NOMO-1 treated with dmso at 0.1 percent for 144 hours (cell line): Measurements from ENCODE around the gene ZNF613.
"Not testable (repeated sequence)": the region's sequence is repeated elsewhere in the genome, so short reads cannot be mapped to it uniquely, and the experiment has no call there.

Source experiments
- DNase-seq: peaks from one replicate; lab custom pipeline; 2025; ENCODE audit not compliant: unreplicated experiment; lab: John Stamatoyannopoulos, UW

The ZNF613 gene

DNA sequence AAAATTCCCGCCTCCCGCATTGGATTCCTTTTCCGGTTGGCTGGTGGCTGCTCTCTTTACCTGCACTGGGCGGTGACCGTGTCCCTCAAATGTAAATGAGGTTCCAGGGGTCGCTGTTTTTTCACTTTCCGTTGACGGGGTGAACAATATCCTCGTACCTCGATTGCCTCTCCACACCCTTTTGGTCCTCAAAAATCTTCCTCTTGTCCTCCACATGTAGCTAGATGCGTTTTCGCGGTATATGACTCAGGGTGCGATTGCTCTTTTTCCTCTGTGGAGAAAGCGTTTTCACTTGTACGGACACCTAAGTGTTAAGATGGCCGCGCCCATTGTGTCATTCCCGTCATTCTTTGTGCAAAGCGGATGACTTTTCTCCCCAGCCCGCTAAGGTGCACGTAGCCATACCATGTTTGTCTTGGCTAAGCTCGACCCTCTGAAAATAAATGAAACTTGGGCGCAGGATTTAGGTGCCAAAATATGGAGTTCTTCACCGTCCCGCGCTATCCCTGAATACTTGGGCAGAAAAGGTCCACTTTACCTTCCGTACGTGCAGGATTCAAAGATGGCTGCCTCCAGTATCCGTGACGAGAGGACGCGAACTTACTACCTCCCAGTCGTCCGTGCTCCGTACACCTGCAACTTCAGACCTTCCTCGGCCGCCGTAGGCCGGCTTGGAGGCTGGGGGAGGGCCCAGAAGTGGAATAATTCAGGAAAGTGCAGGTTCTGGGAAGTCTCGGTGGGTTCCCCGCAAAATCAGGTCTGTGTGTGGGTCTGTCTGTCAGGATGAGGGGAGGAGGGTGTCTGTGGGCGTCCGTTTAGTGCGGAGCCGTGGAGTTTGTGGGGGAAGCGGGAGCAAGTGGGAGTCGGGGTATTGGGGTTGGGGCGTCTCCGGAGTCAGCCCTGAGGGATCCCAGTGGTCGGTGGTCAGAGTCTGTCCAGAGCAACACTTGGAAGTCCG, at the start of gene ZNF613:
ZNF613 (plus strand) TSS at position 689 of the 958 bp plus-strand sequence. CDS start 8,749 bp downstream, outside the sequence.
- peak; percentile 80 for DNase-seq

- DNase-seq: no peak
These were observed 44.8 kb upstream of the ZNF613 start for GRCh38 chr19:51882518-51882917.

- no peak for DNase-seq
These were observed 42.6 kb upstream of the ZNF613 start for GRCh38 chr19:51884713-51885112.

GRCh38 chr19:51887522-51888498, 39.5 kb upstream of the ZNF613 start, which contains the start of gene ZNF577:
ZNF577 (minus strand) TSS chr19:51887951; CDS start chr19:51880382, 7,569 bp downstream.
- no peak for DNase-seq

- DNase-seq: no peak
These were observed 37.3 kb upstream of the ZNF613 start for GRCh38 chr19:51889934-51890333.

- DNase-seq: no peak
These were observed 36.0 kb upstream of the ZNF613 start for GRCh38 chr19:51891193-51891747.

- no peak for DNase-seq
These were observed 25.4 kb upstream of the ZNF613 start for GRCh38 chr19:51901860-51902259.

DNA sequence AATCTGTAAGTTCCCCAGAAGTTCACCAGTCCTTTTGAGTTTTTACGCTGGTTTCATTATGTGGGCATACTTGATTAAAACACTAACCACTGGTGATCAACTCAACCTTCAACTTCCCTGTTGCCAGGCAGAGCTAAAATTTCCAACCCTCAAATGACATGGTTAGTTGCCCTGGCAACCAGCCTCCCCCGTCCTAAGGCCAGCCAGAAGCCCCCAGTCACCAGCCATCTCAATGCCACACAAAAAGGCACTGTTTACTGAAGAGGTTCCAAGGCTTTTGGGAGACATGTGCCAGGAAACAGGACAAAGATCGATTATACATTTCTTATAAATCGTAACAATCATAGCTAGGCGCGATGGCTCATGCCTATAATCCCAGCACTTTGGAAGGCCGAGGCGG, 24.1 kb upstream of the ZNF613 start:
- DNase-seq: no peak

DNA sequence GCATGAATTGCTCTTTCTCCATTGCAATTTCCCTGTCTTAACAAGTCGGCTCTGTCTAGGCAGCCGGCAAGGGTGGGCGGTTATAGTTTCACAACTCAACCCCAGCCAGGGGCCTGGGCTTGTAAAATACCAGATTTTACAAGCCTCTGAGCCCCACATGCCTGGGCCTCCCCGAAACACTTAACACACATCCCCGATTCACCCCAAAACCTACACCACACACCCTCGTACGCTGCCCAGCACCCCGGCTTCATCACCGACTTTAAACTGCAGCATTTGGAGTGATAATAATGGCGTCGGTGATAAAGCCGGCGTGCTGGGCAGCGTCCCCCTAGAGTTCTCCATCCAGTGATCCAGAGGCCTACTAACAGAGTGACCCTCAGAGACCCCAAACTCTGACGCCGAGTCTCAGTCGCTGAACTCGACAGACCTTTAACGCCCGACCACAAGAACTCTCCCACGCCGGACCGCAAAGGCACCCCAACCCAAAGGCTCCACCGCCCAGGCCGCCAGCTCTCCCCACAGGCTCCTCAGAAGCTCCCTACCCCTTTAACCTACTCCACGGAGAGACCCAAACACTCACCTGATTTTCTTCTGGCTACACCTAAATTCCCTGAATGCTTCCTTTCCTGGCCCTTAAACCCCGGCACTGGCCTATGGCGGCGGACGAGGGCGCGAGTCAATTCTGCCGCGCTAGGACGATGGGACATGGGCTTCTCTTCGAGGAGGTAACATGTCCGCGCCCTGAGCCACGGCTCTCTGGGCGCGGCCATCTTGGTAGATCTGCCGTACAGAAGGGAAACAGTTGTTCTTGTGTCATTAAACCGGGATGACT, 22.7 kb upstream of the ZNF613 start, which contains the start of gene ZNF649:
ZNF649 (minus strand) TSS at position 687 of the 835 bp plus-strand sequence. CDS start 4,910 bp downstream, outside the sequence.
- DNase-seq: peak; percentile 70

DNA sequence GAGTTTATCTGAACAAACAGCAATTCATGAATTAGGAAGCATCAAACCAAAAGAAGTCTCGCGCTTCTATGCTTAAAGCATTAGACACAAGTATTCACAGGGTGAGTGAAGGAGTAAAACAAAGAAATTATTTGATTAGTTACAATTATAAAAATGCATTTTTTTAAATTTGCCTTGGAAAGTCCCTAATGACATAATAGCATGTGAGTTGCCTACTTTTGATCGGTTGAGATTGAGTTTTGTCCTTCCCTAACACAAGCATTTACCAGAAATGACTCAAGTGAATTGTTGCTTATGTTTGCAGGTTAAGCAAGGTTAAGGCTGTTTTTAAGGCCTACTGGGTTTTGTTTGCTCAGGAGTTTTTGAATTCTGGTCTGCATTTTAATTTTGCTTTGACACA, 22.1 kb upstream of the ZNF613 start:
- DNase-seq: no peak

- not testable (repeated sequence) for DNase-seq
These were observed 21.6 kb upstream of the ZNF613 start for GRCh38 chr19:51905639-51906038.

GRCh38 chr19:51906108-51906507, 21.2 kb upstream of the ZNF613 start:
- DNase-seq: not testable (repeated sequence)

DNA sequence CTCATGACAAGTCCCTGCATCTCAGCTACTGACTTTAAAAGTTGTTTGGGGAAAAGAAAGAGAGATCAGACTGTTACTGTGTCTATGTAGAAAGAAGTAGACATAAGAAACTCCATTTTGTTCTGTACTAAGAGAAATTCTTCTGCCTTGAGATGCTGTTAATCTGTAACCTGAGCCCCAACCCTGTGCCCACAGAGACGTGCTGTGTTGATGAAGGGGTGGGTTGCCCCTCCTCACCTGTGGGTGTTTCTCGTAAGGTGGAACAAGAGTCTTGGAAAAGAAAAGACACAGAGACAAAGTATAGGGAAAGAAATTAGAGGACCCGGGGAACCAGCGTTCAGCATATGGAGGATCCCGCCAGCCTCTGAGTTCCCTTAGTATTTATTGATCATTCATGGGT, 19.3 kb upstream of the ZNF613 start:
- not testable (repeated sequence) for DNase-seq

DNA sequence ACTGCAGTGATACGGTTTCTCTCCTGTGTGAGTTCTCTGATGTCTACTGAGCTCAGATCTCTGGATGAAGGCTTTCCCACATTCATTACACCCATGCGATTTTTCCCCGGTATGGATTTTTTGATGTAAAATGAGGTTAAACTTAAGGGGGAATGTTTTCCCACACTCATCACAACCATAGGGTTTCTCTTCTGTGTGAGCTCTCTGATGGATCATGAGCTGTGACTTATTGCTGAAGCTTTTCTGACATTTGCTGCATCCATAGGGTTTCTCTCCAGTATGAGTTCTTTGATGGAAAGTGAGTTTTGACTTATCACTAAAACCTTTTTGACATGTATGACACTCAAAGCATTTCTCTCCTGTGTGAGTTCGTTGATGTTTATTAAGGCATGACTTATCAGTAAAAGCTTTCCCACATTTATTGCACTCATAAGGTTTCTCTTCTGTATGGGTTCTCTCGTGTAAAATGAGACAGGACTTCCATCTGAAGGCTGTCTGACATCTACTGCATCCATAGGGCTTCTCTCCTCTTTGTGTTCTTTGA, 11.9 kb upstream of the ZNF613 start:
- no peak for DNase-seq

GRCh38 chr19:51916167-51916566, 11.1 kb upstream of the ZNF613 start:
- DNase-seq: no peak

DNA sequence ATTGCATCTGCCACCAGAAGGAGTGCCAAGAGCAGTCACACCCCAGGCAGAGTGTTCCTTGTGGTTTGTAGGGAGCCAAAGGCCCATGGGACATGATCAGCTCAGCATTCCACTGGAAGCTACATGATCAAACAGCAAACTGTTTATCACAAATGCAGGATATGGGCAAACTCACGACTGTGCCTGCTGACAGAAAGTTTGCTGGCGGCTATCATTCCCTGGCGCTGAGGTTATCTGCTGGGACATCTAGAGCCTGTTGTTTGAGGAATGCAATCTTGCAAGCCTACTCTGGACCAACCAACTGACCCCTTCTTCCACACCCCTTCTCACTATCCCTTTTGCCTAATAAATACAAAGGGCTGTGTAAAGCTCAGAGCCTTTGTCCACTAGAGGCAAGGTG, 7.7 kb upstream of the ZNF613 start:
- DNase-seq: no peak

DNA sequence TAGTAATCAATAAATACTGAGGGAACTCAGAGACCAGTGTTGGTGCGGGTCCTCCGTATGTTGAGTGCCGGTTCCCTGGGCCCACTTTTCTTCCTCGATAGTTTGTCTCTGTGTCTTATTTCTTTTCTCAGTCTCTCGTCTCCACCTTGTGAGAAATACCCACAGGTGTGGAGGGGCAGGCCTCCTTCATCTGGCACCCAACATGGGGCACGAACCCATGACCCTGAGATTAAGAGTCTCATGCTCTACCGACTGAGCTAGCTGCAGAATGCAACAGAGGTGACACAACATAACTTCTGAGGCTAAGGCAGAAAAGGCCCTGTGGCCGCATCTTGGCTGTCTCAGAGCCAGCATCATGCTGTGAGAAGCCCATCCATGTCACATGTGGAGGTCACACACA, 5.3 kb upstream of the ZNF613 start:
- no peak for DNase-seq

DNA sequence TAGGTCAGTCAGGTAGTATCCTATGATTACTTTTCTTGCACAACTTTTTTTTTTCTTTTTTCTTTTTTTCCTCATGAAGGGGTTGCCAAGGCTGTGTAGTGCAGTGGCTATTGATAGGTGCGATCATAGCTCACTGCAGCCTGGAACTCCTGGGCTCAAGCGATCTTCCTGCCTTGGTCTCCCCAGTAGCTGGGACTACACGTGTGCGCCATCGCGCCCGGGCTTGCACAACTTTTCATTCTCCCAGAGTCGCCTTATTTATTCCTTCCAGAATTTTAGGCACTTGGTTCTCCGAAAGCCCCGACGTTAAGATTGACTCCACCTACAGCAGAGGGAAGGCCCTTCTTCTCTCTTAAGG, 867 bp upstream of the ZNF613 start:
- DNase-seq: no peak

GRCh38 chr19:51927859-51928258, 587 bp downstream of the ZNF613 start:
- DNase-seq: no peak

DNA sequence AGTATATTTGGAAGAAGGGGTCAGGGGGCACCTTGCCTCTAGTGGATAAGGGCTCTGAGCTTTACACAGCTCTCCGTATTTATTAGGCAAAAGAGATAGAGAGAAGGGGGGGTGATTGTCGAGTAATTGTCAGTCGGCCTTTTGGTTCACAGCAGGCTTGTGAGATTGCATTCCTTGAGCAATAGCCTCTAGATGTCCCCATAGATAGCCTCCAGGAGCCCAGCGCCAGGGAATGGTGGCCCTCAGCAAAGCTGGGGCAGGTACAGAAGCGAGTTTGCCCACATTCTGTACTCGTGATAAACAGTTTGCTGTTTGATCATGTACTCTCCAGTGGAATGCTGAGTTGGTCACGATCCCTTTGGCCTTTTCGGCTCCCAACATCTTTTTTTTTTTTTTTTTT, 4.6 kb downstream of the ZNF613 start:
- DNase-seq: no peak
